Bronchial epithelial cell (primary cell): Measurements from ENCODE around the gene SASH1. TPM values are rescaled to one million over a fixed set of nuclear protein-coding genes. Genes with fewer than 3 reads are reported as not detected.

ENCODE experiments used
- DNase-seq: peaks from one replicate; pipeline ENCODE4 v3.0.0-alpha.2; 2010; ENCODE audit warnings: low read depth
- FAIRE-seq: peaks from 2 replicates; lab custom pipeline; 2011; peaks lifted over from hg19 to GRCh38; lab: Jason Lieb, UNC
- H3K27me3 ChIP-seq: 2 replicates; pipeline ENCODE4 v1.5.1; 2011; ENCODE audit warnings: low read length; ENCODE audit not compliant: control insufficient read depth, insufficient read depth
- H3K36me3 ChIP-seq: 2 replicates; pipeline ENCODE4 v1.5.1; 2011; ENCODE audit warnings: low read length; ENCODE audit not compliant: control insufficient read depth, insufficient read depth
- H3K4me3 ChIP-seq: 2 replicates; pipeline ENCODE4 v1.5.1; 2011; ENCODE audit warnings: mild to moderate bottlenecking, low read depth, low read length, control low read depth
- total RNA-seq: library from RNA; depleted of rRNA; stranded (reverse); fragments of >200 nt; gene quantifications from 2 replicates; pipeline ENCODE4 v1.2.1, GENCODE V29; 2014
- TF ChIP-seq, protein P1 (sequence below): IDR thresholded peaks from 2 replicates; pipeline ENCODE4 v1.5.1; 2011; ENCODE audit warnings: mild to moderate bottlenecking, moderate library complexity, low read length, control low read depth, inconsistent platforms; ENCODE audit not compliant: insufficient read depth, severe bottlenecking

Gene SASH1
- total RNA-seq, 1 donor from 2014 or later: 3.9 TPM

DNA sequence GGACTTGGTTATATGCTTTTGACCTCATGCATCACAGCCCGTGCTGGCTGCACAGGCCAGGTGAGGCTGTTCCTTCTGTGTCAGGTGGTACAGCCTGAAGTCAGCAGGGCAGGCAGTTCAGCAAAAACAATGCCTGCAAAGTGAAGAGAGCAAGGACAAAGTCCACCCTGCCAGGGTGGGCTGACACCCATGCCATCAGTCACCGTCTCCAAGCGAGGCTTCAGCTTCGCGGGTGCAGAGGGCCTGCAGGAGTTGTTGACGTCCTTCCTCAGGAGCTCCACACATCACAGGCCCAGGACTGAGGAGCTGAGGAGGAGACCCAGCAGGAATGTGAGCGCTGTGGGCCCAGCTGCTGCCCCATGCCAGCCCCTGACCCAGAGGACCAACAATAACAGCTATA, 111.3 kb downstream of the SASH1 start:
- FAIRE-seq (no peak), DNase-seq (no peak)
- Histone ChIP-seq H3K36me3 (no peaks in the 10 kb centered on the region), H3K4me3 (no peak overlapping the region), H3K27me3 (no peaks in the 10 kb centered on the region)
- TF ChIP-seq, protein P1, sequence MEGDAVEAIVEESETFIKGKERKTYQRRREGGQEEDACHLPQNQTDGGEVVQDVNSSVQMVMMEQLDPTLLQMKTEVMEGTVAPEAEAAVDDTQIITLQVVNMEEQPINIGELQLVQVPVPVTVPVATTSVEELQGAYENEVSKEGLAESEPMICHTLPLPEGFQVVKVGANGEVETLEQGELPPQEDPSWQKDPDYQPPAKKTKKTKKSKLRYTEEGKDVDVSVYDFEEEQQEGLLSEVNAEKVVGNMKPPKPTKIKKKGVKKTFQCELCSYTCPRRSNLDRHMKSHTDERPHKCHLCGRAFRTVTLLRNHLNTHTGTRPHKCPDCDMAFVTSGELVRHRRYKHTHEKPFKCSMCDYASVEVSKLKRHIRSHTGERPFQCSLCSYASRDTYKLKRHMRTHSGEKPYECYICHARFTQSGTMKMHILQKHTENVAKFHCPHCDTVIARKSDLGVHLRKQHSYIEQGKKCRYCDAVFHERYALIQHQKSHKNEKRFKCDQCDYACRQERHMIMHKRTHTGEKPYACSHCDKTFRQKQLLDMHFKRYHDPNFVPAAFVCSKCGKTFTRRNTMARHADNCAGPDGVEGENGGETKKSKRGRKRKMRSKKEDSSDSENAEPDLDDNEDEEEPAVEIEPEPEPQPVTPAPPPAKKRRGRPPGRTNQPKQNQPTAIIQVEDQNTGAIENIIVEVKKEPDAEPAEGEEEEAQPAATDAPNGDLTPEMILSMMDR: no peak

DNA sequence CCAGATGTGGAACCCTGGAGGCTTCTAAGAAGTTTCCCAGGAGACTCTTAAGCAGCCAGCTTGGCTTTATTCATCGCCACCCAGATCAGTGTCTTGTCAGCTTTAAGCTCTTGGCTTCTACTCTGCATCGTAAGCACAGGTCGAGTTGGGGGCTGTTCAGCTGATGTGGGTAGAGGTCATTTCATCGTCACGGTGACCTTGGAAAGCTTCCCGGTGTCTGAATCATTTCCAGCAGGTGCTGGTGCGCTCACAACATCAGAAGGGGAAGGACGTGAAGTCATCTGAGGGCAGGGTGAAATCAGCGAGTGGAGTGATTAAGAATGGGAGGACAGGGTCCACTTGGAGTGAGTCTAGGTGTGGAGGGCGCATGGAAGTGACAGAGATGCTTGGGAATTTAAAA, 112.6 kb downstream of the SASH1 start:
- TF ChIP-seq, protein P1: no peak
- DNase-seq (no peak), FAIRE-seq (no peak)
- Histone ChIP-seq H3K4me3 (no peak overlapping the region), H3K27me3 (no peaks in the 10 kb centered on the region), H3K36me3 (no peaks in the 10 kb centered on the region)

DNA sequence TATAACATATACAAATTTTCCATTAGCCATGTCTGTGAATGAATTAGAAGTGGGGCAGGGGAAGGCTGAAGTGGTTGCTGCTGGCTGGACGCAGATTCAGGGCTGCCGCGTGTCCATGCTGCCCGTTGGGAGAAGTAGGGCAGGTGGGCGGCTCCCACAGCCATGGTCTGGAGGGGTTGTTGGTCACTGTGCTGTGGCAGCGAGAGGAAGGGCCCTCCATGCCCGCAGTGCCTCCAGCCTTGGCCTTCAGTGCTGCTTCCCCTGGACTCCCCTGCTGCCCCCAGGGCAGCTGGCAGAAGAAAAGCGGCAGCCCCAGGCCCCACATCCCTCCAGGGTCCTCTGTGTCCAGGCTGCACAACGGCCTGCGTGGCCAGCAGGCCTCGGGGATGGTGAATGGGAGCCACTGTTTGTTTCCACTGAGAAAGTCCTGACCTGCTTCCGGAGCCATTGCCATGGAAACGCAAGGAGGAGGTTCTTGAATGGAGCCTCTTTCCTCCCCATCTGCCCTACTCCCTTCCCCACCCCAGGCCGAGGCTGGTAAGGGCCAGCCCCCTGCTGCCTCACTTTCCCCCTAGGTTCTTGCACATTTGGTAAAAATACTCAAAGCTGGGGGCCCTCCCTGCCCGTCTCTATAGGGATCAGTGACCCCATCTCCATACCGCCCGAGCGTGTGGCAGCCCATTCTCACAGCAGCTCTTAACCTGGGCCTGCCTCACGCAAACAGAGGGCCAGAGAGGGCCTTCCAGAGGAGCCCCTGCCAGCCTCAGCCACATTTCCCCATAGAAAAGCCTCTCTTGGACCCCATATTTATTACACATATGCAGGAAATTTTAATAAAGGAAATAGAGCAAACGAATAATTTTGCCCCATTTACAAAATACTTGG, 113.3 kb downstream of the SASH1 start:
- TF ChIP-seq, protein P1: no peak
- no peaks in the 10 kb centered on the region for H3K27me3 ChIP-seq
- DNase-seq (no peak), FAIRE-seq (no peak)
- H3K4me3 ChIP-seq: no peak overlapping the region
- H3K36me3 ChIP-seq: no peaks in the 10 kb centered on the region

DNA sequence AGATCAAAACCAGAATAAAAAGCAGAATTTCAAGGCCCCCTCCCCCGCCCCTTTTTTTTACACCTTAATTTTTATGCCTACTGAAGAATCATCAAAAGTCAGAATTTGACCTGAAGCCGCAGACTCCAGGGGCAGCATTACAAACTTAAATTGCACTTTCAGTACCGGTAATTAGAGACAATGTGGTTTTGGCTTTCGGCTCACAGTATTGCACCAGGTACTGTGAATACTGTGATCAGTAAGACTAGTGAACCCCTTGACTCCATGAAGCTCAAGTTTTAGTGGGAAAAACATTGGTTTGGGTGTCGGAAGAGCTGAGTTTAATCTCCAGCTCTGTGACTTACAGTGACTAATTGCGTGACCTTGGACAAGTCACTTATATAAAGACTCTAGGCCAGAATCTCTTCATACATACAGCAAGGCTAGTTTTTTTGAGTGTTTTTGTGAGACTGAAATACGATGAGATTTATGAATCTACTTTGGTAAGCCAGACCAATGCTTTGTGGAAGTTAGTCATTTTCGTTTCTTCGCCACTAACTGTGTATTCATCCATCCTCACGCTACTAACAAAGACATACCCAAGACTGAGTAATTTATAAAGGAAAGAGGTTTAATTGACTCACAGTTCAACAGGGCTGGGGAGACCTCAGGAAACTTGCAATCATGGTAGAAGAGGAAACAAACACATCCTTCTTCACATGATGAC, 114.7 kb downstream of the SASH1 start:
- FAIRE-seq (no peak), DNase-seq (no peak)
- H3K36me3 ChIP-seq: no peaks in the 10 kb centered on the region
- H3K27me3 ChIP-seq: no peaks in the 10 kb centered on the region
- H3K4me3 ChIP-seq: no peak overlapping the region
- TF ChIP-seq, protein P1: no peak

DNA sequence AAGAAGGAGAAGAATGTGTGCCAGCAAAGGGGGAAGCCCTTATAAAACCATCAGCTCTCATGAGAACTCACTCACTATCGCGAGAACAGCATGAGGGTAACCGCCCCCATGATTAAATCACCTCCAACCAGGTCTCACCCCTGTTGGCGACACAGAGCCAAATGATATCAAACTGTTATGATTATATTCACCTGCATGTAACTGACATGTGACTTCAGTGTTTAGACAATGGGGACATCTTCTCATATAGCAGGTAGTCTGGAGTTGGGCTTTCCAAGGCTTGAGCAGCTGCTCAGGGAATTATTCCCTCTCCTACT, 115.2 kb downstream of the SASH1 start:
- TF ChIP-seq, protein P1: no peak
- DNase-seq (no peak), FAIRE-seq (no peak)
- Histone ChIP-seq H3K4me3 (no peak overlapping the region), H3K27me3 (no peaks in the 10 kb centered on the region), H3K36me3 (no peaks in the 10 kb centered on the region)
